Body of pancreas (tissue), 4 donors: ENCODE measurements around the gene RAB3GAP1. TPM values are rescaled to one million over a fixed set of nuclear protein-coding genes. Genes with fewer than 3 reads are reported as not detected.
A peak's percentile ranks its signal among the peaks of the same experiment; 100 is the strongest.

Experiments used
- ATAC-seq: fragments of 150-250 bp; one replicate; pipeline ENCODE4 v1.9.1; 2016
- DNase-seq, 4 donors: peaks; one replicate each; pipeline ENCODE4 v3.0.0-alpha.2; 2019
- H3K27ac ChIP-seq, 4 donors: fragments of 200-600 bp; sonication (generic); 1 replicate in 3 of 4; 2 replicates in 1 of 4; pipeline versions ENCODE4 v1.5.1 to v1.6.1; 2016 to 2019; ENCODE audit warnings: mild to moderate bottlenecking in 1 of 4, mixed read lengths in 1 of 4, moderate library complexity in 1 of 4
- H3K27me3 ChIP-seq, 2 donors: fragments of 200-600 bp; sonication (generic); one replicate each; pipeline ENCODE4 v1.6.0; 2016; ENCODE audit warnings: mild to moderate bottlenecking in 1 of 2
- H3K36me3 ChIP-seq, 2 donors: fragments of 200-600 bp; sonication (generic); replicated peaks in 1 of 2; 2 replicates each; pipeline ENCODE4 v1.5.1; 2016; ENCODE audit warnings: low read depth in 2 of 2; ENCODE audit not compliant: insufficient read depth in 1 of 2
- H3K4me1 ChIP-seq: fragments of 200-600 bp; sonication (generic); one replicate; pipeline ENCODE4 v1.6.0; 2016
- H3K4me3 ChIP-seq, 2 donors: fragments of 200-600 bp; sonication (generic); 1 replicate in 1 of 2; 2 replicates in 1 of 2; pipeline ENCODE4 v1.5.1; 2016 to 2019
- H3K9me3 ChIP-seq, 3 donors: fragments of 200-600 bp; sonication (generic); 1 replicate in 2 of 3; 2 replicates in 1 of 3; pipeline ENCODE4 v1.5.1; 2016
- POLR2A ChIP-seq, 3 donors: fragments of 450-650 bp; IDR thresholded peaks; one replicate each; pipeline ENCODE4 v1.6.1; 2016; ENCODE audit warnings: antibody characterized with exemption in 3 of 3, mild to moderate bottlenecking in 2 of 3
- WGBS, 2 donors: methylation state at CpG; one replicate each; pipeline ENCODE4 v1.1.5; 2017; 5-methylcytosine and 5-hydroxymethylcytosine counted together
- intact Hi-C: fragments of 100-400 bp; cut with DNase I; formaldehyde crosslinking; loops from one replicate; pipeline ENCODE4 v1.15.1; 2023
- total RNA-seq, 2 donors: library from RNA; depleted of rRNA; stranded (reverse); fragments of >200 nt; gene quantifications; one replicate each; pipeline ENCODE4 v1.1.0, GENCODE V29; 2016
- TF ChIP-seq, protein P1 (sequence below), 7 experiments: fragments of 450-650 bp in 4 of 7; fragments of 200-600 bp in 3 of 7; sonication (generic) in 3 of 7; IDR thresholded peaks; one replicate each; pipeline ENCODE4 v1.5.1; 2016 to 2019; ENCODE audit warnings: antibody characterized with exemption in 7 of 7

RAB3GAP1 gene
- total RNA-seq, 2 donors from 2014 or later, result 29.3 to 39.2 TPM

DNA sequence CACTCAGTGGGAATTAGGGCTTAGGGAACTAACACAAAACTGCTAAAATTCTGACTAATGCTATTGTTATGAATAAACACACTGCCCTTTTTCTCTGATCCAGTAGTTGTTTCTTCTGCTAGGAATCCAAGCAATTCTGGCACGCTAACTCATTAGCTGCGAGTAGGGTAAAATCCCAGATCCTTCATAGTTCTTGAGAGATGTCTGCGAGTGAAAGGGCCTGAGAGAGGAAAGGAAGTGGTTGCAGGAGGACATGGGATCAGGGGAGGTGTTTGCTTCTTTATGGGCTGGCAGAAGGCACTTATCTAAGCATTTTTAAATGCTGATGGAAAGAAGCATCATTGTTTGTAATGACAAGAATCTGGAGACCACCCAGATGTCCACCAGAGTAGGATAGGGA is 14.3 kb upstream of the RAB3GAP1 start:
- no peaks in the 10 kb centered on the region for H3K9me3 ChIP-seq
- H3K4me3 ChIP-seq, result no peak overlapping the region
- H3K4me1 ChIP-seq, result no peaks in the 10 kb centered on the region
- H3K36me3 ChIP-seq, result no peaks in the 10 kb centered on the region
- DNase-seq, result no peak
- ATAC-seq, result no peak
- H3K27me3 ChIP-seq, result no peaks in the 10 kb centered on the region
- H3K27ac ChIP-seq, result no peak overlapping the region
- WGBS, 2 donors, result 87 to 88% methylated on average over 3 of the region's 3 CpGs
- intact Hi-C loops, result no loop called here
- TF ChIP-seq, protein P1, sequence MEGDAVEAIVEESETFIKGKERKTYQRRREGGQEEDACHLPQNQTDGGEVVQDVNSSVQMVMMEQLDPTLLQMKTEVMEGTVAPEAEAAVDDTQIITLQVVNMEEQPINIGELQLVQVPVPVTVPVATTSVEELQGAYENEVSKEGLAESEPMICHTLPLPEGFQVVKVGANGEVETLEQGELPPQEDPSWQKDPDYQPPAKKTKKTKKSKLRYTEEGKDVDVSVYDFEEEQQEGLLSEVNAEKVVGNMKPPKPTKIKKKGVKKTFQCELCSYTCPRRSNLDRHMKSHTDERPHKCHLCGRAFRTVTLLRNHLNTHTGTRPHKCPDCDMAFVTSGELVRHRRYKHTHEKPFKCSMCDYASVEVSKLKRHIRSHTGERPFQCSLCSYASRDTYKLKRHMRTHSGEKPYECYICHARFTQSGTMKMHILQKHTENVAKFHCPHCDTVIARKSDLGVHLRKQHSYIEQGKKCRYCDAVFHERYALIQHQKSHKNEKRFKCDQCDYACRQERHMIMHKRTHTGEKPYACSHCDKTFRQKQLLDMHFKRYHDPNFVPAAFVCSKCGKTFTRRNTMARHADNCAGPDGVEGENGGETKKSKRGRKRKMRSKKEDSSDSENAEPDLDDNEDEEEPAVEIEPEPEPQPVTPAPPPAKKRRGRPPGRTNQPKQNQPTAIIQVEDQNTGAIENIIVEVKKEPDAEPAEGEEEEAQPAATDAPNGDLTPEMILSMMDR (IDR thresholded peaks at IDR 0.05), result no peak
- TF ChIP-seq POLR2A (IDR thresholded peaks at IDR 0.05), result no peak

DNA sequence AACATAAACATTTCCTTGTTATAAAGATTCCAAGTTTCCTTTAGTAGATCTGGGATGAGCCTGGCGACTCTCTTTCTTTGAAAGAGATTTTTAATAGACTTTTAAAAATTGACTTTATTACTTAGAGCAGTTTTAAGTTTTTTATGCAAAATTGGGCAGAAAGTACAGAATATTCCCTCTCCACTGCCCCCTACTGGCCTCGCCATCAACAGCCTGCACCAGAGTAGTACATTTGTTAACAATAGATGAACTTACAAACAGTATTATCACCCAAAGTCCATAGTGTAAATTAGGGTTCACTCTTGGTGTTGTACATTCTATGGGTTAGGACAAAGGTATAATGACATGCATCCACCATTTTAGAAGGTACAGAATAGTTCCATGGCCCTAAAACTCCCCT is 8.7 kb upstream of the RAB3GAP1 start:
- Histone ChIP-seq H3K9me3 (no peaks in the 10 kb centered on the region), H3K4me3 (no peak overlapping the region), H3K36me3 (no peaks in the 10 kb centered on the region), H3K4me1 (no peaks in the 10 kb centered on the region), H3K27me3 (no peaks in the 10 kb centered on the region), H3K27ac (no peak overlapping the region)
- intact Hi-C loops, result no loop called here
- TF ChIP-seq POLR2A (IDR thresholded peaks at IDR 0.05), result no peak
- TF ChIP-seq, protein P1 (IDR thresholded peaks at IDR 0.05), result peak in 5 of 7 experiments; percentile 11 to 22 (median 13)
- 69 to 76% methylated on average over 2 of the region's 2 CpGs for WGBS, 2 donors
- ATAC-seq (no peak), DNase-seq (peak in 1 of 4 donors; percentile 12)

DNA sequence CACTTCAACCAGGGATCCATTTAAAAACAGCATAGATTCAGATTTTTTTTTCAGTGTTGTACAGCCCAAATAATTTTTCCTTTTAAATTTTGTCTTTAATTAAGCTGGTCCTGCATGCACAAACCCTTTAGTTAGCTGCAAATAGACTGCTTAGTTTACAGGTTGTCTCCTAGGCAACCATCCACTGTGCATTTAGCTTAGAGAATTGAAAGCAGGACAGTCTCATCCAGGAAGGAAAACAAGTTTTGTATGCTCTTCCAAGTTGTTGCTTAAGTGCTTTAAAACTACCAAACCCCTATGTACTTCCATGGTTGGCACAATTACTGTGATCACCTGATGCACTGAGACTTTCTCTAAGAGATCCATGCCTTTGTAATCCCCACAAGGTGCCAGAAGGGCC is 4.8 kb upstream of the RAB3GAP1 start, which contains the start of gene MAP3K19:
Gene MAP3K19, minus strand, starts transcription at position 148 of the 400 bp plus-strand sequence. CDS start 22,800 bp downstream, outside the sequence.
- DNase-seq (no peak), ATAC-seq (no peak)
- Histone ChIP-seq H3K4me3 (no peak within 1 kb of the TSS), H3K4me1 (peaks cover 20% of the 10 kb centered on the region), H3K9me3 (no peaks in the 10 kb centered on the region), H3K27me3 (no peaks in the 10 kb centered on the region), H3K36me3 (no peaks in the 10 kb centered on the region), H3K27ac (no peak within 1 kb of the TSS)
- TF ChIP-seq POLR2A (IDR thresholded peaks at IDR 0.05), result no peak
- TF ChIP-seq, protein P1 (IDR thresholded peaks at IDR 0.05), result no peak
- intact Hi-C loops, result no loop called here

DNA sequence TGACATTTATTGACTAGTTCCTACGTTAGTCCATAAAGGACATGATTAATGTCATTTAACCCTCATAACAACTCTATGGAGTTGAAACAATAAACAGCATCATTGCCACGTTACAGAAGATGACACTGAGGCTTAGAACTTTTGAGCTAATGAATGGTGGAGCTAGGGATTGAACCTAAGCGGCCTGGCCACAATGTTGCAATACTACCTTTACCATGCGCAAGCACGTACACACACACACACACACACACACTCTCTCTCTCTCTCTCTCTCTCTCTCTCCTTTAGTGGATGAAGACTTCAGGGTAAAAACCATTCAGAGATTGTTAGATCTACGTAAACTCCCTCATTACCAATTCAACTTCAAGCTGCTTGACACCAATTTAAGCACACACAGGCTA is 4.0 kb upstream of the RAB3GAP1 start:
- Histone ChIP-seq H3K27me3 (no peaks in the 10 kb centered on the region), H3K4me3 (no peak overlapping the region), H3K27ac (no peak overlapping the region), H3K4me1 (peaks cover 21% of the 10 kb centered on the region), H3K9me3 (no peaks in the 10 kb centered on the region), H3K36me3 (no peaks in the 10 kb centered on the region)
- 83 to 85% methylated on average over 6 of the region's 6 CpGs for WGBS, 2 donors
- TF ChIP-seq, protein P1 (IDR thresholded peaks at IDR 0.05), result no peak
- no peak for TF ChIP-seq POLR2A (IDR thresholded peaks at IDR 0.05)
- DNase-seq (no peak), ATAC-seq (no peak)
- intact Hi-C loops, result no loop called here

DNA sequence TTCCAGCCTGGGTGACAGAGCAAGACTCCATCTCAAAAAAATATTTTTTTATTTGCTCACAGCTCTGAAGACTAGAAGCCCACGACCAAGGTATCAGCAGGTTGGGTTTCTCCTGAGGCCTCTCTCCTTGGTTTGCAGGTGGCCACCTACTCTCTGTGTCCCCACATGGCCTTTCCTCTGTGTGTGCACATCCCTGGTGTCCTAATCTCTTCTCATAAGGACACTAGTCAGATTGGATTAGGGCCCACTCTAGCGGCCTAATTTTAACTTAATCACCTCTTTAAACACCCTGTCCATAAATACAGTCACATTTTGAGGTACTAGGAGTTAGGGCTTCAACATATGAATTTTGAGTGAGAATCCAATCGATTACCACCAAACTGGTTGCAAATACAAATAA is 2.0 kb upstream of the RAB3GAP1 start:
- ATAC-seq (no peak), DNase-seq (no peak)
- intact Hi-C loops, result no loop called here
- 21 to 30% methylated on average over 3 of the region's 3 CpGs for WGBS, 2 donors
- Histone ChIP-seq H3K27me3 (no peaks in the 10 kb centered on the region), H3K36me3 (no peaks in the 10 kb centered on the region), H3K9me3 (no peaks in the 10 kb centered on the region), H3K4me1 (peaks cover 37% of the 10 kb centered on the region), H3K27ac (peak overlapping the region in 2 of 4 donors; percentile 47 to 67), H3K4me3 (no peak overlapping the region)
- TF ChIP-seq POLR2A (IDR thresholded peaks at IDR 0.05), result no peak
- TF ChIP-seq, protein P1 (IDR thresholded peaks at IDR 0.05), result no peak
